HG03469 (cell line): ENCODE data around the gene GNL2.

Experiments used
- ATAC-seq: cut with Tn5 transposase; IDR thresholded peaks from one replicate; pipeline ENCODE4 v1.9.1; 2021; ENCODE audit warnings: mild to moderate bottlenecking, moderate library complexity, moderate number of reproducible peaks; ENCODE audit not compliant: unreplicated experiment

GNL2 gene

DNA sequence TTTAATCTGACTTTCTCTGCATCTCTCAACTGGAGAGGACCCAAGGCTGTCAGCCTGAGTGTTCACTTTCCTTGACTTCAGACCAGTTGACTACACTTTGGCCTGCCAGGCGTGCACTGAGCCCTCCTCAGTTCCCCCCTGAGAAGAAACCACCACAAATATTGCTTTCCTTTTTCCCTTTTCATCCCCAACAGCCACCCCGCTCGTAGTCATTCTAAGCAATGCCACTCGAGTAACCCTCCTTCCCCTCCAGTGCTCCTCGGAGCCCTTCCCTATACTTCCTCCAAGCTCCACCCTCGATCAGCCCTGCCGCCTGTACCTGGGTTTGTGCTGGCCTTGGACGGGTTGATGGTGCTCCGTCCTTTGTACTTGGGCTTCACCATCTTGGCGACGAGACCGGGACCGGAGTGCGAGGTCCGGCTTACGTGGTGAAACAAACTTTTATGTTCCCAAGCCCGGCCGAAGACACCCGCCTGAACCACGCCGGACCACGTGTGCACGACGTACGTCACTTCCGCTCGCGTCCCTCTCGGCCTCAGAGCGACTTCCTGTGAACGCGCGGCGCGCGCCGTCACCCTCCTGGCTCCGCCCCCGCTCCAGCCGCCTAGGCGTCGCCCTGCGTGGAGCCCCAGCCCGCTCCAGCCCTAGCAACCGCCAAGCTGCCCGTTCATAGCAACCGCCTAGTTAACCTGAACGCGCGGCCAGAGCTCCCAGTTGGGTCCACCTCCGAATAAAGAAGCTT lies at the start of gene GNL2:
Gene GNL2 (minus strand): TSS at position 498 of the 742 bp plus-strand sequence. CDS start 115 bp downstream, at position 383.
- peak; percentile 91 for ATAC-seq

DNA sequence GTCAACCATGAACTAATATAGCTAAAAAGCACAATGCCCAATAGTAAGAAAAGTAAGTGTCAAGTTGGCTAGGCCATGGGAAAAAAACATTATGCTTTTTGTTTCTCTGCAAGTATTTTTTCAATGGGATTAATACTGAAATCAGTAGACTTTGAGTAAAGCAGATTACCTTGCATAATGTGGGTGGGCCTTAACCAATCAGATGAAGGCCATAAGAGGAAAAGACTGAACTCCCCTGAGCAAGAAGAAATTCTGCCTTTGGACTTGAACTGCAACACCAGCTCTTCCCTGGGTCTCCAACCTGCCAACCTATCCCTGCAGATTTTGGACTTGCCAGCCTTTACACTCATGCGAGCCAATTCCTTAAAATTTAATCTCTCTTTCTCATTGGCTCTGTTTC lies 45.3 kb upstream of the GNL2 start:
- ATAC-seq = no peak

DNA sequence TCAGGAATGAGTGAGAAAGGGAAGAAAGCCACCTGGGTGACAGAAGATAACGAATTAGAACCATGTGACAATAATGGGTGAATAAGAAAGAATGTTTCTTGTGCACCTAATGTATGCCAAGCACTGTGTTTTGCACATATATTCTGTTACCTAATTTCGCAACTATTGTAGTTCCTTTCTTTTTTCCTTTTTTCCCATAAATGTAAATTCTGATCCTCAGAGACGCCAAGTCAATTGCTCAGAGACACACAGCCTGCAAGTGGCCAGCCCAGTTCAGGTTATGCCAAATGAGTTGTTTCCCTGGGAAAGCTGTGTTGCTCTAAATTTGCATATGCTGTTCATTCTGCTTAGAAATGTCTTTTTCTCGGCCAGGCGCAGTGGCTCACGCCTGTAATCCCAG lies 40.7 kb upstream of the GNL2 start:
- ATAC-seq = no peak

DNA sequence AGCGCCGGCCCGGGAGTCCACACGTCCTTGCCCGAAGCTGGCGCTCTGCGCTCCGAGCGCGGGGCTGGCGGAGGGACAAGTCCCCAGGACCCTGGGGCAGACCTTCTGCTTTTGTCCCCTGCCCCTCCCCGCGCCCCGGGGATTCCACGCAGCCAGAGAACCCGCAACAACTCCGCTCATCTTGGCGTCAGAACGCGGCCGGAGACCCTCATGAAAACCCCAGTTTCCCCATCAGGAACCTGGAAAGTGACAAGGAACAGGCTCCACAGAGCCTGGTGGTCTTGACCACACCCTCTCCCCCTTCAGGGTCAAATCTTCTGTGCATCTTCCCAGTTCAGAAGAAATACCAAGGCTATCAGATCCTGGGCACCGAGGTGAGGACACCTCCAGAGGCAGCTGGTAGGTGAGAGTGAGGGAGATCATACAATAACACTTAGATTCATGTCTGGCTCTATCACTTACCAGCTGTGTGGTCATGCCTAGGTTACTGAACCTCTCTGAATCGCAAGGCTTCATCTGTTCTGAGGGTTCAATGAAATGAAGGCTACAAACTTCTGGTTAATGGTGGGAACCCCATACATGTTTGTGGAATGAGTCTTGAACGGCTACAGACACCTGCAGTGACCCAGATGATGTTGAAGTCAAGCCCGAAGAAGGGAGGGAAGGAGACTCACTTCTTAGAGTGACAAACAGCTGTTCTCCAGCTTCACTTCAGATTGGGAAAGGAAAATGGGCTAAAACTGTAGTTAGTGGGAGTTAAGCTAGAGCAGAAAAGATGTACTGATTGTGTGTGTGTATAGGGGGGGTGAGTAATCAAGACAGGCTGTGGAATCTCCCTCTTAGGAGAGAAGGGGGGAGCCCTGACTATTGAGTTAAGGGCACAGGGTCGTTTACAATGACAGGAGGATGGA lies 39.5 kb upstream of the GNL2 start:
- no peak for ATAC-seq

DNA sequence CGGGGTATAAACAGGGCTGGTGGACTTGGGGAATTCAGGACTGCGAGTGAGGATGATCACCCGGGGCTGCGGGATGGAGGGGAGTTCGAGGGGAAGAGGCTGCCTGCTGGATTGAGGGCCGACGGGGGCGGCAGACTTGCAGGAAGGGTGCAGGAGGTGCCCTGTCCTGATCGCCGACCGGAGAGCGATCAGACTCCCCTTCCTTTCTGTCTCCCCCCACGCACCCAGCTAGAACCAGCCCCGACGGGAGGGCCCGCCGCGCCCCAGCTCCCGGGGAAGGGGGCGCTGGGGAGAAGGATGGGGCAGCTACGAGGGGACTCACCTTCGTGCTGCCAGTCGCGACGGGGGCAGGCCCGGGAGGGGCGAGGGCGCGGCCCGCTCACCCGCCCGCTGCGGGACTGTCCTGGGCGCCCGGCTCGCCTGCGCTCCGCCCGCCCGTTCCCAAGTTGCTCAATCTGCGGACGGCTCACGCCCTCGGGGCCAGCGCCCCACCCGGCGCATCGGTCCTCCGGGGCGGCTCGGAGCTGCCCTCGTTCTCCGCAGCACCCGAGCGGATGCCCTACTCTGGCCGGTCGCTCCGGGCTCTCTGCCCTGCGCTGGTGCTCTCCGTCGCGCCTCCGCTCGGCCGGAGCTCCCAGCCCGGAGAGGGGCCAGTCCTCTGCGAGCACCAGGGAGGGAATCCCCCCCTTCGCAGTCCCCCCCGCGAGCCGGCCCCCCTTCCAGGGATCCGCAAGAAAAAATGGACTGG lies 38.7 kb upstream of the GNL2 start, which contains the start of gene RSPO1:
Gene RSPO1 (minus strand): TSS at position 649 of the 748 bp plus-strand sequence. CDS start 5,231 bp downstream, outside the sequence.
- ATAC-seq = no peak

DNA sequence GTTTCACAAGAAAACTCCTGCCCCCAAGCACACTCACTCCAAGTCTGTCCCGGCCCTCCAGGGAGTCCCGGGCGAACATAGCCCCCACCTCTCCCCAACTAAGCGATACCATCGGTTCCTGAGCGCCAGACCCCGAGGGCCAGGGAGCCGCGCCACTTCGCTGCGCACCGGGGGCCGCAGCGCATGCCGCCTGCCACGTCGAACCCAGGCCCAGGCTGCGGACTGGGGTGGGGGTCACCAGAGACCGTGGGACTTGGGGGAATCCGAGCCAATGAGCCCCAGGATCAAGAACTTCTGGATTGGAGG lies 38.2 kb upstream of the GNL2 start:
- ATAC-seq = no peak

DNA sequence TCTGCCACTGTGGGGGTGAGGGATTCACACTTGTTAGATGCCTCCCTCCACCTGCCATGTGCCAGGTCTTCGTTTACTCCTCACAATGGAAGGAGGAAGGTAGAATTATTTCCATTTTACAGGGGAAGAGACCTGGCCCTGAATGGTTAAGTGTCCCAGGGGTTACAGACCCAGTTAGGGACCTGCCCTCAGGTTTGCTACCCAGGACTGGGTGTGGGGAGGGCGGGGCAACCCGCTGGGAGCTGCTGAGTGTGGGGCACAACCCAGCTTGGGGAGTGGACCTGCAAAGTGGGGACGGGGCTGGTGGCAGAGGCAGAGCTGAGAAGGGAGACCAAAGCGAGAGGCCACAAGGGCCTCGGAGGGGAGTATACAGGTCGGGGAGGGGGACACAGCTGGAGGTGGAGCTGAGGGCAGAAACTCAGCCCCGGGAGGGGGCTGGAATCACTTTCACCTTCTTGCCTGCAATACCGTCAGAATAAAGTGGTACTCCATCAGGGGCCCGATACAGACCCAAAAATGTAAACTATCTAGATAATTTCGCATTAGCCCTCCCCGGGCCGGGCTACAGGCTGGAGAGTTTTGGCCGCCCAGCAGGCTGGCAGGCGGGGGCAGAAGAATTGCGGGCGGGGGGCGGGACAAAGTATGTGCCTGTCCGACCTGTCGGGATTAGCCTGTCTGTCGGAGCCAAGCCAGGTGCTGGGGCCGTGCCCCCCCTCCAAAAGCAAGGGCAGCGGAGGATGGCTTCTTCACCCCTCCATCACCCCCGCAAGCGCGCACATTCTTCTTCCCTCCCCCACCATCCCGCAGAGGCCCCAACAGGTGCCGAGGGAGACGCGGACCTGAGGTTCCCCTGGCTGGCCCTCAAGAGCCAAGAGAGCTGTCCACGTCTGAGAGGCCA lies 37.6 kb upstream of the GNL2 start:
- no peak for ATAC-seq

DNA sequence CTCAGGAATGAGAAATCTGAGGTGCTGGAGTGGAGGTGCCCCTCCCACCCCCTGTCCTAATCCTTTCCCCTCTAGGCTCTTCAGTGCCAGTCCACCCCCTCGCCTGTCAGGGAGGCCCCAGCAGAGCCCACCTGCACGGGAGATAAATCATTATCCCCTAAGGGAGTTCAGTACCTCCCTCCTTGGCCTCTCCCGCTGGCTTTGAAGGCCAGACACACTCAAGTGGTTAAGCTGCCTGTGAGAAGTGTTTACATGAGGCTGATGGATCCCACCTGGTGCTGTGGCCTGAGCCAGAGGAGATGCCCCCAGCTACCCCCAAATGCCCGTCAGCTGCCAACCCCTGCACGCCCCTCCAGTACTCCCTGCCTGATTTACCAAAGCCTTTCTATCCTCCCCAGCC lies 35.3 kb upstream of the GNL2 start:
- ATAC-seq = no peak

DNA sequence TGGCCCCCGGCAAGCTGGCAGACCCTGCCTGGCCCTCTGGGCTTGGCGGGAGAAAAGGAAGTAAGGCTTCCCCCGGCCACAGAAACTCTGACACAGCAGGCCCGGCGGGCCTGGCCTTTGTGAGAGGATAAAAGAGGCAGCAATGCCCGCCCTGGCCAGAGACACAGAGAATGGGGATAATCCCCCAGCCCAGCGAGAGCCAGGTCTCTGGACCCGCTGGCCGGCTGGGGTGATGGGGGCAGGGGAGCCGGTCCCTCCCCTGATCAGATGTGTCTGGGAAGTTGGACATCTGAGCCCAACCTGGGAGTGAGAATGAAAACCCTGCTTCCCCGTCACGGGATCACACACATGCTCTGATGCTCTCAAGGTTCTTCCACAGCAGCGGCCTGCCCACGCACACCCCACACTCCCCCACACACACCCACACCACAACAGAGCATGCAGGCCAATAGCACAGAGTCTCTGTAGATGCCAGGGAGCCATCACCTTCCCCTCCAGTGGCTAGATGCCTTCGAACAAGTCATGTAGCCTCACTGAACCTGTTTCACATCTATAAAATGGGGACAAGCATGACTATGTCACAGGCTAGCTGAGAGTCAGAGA lies 34.8 kb upstream of the GNL2 start:
- no peak for ATAC-seq

DNA sequence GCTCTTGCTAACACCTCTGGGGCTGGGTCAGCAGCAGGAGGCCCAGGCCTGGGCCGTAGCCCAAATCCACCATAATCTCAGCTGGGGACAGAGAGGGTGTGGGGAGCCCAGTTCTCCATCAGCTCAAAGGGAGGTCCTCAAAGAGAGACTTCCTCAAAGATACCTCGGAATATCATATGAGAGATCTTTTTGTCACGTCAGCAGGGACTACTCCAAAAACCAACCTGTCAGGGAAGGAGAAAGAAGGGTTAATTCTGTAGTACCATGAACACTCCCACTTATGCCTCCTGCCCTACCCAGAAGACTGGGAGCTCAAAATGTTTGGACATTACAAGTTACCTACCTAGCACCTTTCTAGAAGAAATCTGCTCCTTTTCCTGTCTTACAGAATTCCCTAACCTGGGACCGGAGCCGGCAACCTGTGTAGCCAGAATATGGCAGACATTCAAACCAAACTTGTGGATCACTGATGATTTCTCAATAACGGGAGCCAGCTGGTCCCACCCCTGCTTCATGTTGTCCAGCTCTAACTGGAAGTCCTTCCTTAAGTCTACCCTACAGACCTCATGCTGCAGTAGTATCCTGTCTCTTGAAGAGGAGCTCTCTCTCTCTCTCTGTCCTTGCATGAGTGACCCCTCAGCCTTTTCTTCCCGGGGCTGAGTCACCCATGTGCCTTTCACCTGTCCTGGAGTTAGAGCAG lies 34.1 kb upstream of the GNL2 start:
- ATAC-seq = no peak

DNA sequence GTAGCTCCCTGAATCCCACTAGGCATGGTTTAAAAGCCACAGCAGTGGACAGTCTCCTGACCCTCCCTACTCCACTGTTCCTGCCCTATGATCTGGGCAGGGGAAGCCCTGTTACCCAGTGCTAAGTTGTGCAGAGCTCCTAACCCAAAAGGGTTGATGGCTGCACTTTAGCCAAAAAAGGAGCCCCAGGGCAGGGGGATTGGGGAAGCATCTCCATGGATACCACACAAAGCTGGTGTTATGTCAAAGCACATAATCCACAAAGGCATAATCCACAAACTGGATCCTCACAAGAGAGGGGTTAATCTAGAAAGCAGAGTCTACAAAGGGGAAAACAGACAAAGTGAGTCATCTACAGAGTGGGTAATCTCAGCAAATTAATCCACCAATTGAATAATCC lies 33.3 kb upstream of the GNL2 start:
- ATAC-seq = no peak

DNA sequence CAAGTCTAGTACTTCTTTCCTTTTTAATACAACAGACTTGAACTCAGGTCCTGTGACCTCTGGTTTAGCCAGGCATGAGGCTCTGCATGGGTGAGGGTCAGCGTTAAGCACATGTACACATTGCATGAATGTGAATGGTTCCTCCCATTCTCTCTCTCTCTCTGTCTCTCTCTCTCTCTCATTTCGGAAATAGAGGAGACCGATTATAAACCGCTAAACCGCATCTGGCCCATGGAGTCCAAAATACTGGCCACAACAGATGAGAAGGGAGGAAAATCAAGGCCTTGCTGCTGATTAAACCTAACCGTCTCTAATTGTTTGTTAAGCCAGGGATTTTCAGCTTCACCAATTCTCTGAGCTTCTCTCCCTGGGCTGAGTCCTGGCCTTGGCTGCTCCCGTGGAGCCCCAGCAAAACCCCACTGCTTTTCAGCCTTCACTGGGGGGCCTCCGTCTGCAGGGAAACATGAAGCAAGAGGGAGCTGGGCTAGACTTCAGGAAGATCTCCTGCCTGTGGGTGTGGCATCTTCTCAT lies 32.4 kb upstream of the GNL2 start:
- ATAC-seq = no peak

DNA sequence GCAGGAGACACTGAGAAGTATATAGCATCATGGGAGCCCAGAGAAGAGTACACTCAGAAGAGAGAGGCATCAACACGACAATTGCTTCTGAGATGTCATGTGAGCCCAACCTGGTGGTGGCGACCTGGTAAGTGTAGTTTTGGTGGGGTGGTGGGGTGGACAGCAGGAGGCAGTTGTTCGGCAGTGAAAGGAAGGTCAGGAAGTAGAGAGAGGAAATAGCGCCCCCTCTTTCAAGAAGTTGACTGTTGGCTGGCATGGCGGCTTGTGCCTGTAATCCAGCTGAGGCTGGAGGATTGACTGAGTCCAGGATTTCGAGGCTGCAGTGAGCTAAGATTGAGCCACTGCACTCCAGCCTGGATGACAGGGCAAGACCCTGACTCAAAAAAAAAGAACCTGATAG lies 26.4 kb upstream of the GNL2 start:
- no peak for ATAC-seq

DNA sequence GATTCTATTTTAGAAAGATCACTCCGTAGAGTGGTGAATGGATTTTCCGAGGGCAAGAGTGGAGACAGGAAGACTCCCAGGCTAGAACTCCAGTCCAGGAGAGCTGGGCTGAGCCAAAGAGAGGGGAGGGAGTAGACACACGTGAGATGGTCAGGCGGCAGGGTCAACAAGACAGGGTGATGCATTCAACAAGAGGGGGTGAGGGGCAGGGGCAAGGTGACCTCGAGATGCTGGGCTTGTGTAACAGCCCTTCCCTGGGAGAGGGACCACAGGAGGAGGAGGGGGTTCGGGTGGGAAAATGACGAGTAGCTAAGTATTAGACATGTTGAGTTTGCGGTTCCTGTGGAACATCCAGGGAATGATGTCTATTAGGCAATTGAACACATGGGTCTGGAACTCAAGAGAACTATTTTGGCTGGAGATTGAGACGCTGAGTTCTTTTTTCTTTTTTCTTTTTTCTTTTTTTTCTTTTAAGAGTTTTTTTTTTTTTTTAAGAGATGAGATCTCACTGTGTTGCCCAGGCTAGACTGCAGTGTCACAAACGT lies 25.7 kb upstream of the GNL2 start:
- ATAC-seq = no peak

DNA sequence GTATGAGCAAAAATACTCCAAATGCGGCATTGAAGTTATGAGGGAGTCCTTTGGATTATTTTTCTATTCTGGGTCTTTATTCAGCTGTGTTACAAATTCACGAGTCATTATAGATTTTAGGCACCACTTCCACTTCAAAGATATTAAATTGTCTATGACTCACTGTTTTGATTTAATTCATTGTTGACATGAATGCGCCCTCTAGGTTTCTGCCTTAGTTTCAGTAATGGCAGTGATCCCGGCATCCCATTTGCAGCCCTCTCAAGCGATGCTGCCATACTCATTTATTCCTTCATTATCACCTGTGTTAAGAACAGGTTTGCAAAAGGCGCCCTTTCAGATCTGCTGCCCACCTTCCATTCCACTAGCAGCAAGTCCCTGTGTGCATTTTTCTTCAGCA lies 25.0 kb upstream of the GNL2 start:
- ATAC-seq = no peak

DNA sequence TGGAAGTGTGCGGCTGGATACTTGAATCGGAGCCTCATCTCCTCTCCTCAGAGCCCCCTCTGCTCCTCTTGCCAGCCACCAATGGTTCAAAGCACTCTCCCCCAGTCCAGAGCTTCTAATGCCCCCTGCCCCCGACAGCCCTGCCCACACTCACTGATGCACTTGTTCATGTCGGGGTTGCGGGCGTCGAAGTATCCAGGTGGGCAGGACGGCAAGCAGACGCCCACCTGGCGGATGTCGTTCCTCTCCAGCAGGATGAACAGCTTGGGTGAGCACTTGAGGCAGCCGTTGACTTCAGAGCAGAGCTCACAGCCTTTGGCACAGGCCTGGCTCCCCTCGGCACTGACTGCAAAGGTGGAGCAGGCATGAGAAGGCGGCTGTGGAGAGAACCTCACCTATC lies 20.6 kb upstream of the GNL2 start:
- no peak for ATAC-seq

DNA sequence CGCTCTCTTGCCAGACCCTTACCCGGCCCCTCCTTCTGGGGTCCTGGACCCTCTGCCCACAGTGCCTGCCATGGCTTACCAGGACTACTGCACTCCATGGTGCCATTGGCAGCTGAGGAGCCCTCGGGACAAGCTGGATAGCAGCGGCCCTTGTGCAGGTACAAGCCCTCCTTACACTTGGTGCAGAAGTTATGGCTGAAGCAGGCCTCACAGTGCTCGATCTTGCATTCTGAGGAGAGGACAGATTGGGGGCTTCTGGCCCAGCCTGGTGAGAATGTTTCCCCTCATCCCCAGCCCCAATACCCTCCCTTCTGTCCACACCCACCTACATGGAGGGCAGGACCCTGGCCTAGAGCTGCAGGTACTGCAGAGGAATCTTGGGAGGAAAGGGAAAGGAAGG lies 18.4 kb upstream of the GNL2 start:
- ATAC-seq = no peak

DNA sequence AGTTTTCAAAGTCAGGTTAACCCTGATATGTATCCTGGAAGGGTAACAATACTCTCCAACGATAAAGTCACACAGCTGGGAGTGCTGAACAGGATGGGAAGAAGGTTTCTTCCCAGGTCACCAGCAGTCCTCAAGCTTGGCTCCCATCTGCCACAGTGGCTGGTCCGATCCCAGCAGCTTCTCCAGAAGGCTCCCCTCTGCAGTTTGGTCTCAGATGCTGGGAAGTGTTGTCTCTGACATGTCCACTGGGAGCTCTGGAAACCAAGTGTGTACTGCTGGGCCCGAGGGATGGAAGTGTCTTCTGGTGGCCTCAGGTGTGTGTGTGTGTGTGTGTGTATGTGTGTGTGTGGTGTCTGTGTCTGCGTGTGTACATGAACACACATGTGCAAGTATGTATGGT lies 16.4 kb upstream of the GNL2 start:
- no peak for ATAC-seq

DNA sequence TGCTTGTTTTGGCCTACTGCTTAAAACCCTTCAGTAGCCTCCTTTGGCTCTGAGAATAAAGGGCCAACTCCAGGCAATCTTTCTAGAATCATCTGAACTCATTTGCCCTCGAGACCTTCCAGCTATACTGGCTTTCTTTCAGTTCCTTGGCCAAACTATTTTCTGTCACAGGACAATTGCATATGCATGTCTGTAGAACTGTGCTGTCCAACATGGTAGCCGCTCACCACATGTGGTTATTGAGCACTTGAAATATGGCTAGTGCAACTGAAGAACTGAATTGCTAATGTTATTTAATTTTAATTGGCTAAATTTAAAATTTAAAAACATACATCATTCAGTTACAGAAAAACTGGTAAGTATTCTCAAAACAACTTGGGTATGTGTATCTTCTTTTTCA lies 14.3 kb upstream of the GNL2 start:
- no peak for ATAC-seq
